PC-9 (cell line): ENCODE data around the gene COL13A1. TPM values are rescaled to one million over a fixed set of nuclear protein-coding genes. Genes with fewer than 3 reads are reported as not detected.

Experiments
- BruUV-seq: library from RNA; stranded (reverse); fragments of 400-500 nt; replicated peaks from 2 replicates; lab custom pipeline; 2021; lab: Mats Ljungman, UMichigan
- CTCF ChIA-PET: fragments of 300-600 bp; sonication (Branson Sonifier 250); formaldehyde crosslinking; loops from one replicate; lab custom pipeline; 2022; ENCODE audit warnings: antibody characterized with exemption; lab: Charles Lee
- POLR2A ChIA-PET: fragments of 300-600 bp; sonication (Branson Sonifier 250); formaldehyde crosslinking; loops from one replicate; lab custom pipeline; 2022; ENCODE audit warnings: antibody characterized with exemption; ENCODE audit not compliant: unreplicated experiment; lab: Charles Lee
- DNase-seq, 2 experiments: peaks; one replicate each; pipeline versions ENCODE4 v3.0.0 to v3.0.0-alpha.2; 2015 to 2022; ENCODE audit warnings: mixed read lengths in 1 of 2
- H2AFZ ChIP-seq: fragments of 200-600 bp; sonication (generic); 2 replicates; pipeline ENCODE4 v1.8.1; 2017; ENCODE audit warnings: antibody characterized with exemption
- H3F3A ChIP-seq: fragments of 200-600 bp; sonication (generic); 2 replicates; pipeline ENCODE4 v1.8.1; 2017; ENCODE audit warnings: antibody characterized with exemption, mild to moderate bottlenecking, low read depth; ENCODE audit not compliant: insufficient read depth
- H3K27ac ChIP-seq: fragments of 200-600 bp; sonication (generic); 2 replicates; pipeline ENCODE4 v1.6.1; 2016; ENCODE audit warnings: mixed run types
- H3K27me3 ChIP-seq: fragments of 200-600 bp; sonication (generic); 2 replicates; pipeline ENCODE4 v1.6.1; 2016; ENCODE audit warnings: low read depth, mixed run types; ENCODE audit not compliant: insufficient read depth
- H3K36me3 ChIP-seq: fragments of 200-600 bp; sonication (generic); 2 replicates; pipeline ENCODE4 v1.6.1; 2016; ENCODE audit warnings: low read depth, mixed run types
- H3K4me1 ChIP-seq: fragments of 200-600 bp; sonication (generic); replicated peaks from 2 replicates; pipeline ENCODE4 v1.6.1; 2016; ENCODE audit warnings: mixed run types; ENCODE audit not compliant: insufficient read depth
- H3K4me2 ChIP-seq: fragments of 200-600 bp; sonication (generic); 2 replicates; pipeline ENCODE4 v1.6.1; 2017; ENCODE audit warnings: mixed run types
- H3K4me3 ChIP-seq: fragments of 200-600 bp; sonication (generic); 2 replicates; pipeline ENCODE4 v1.6.1; 2016; ENCODE audit warnings: mixed run types
- H3K79me2 ChIP-seq: fragments of 200-600 bp; sonication (generic); 2 replicates; pipeline ENCODE4 v1.6.1; 2017; ENCODE audit warnings: low read depth, mixed run types
- H3K9me2 ChIP-seq: fragments of 200-600 bp; sonication (generic); 2 replicates; pipeline ENCODE4 v1.8.1; 2017; ENCODE audit warnings: mild to moderate bottlenecking; ENCODE audit not compliant: insufficient read depth
- H3K9me3 ChIP-seq: fragments of 200-600 bp; sonication (generic); 2 replicates; pipeline ENCODE4 v1.8.1; 2016; ENCODE audit warnings: low read depth; ENCODE audit not compliant: insufficient read depth
- H4K20me1 ChIP-seq: fragments of 200-600 bp; sonication (generic); 2 replicates; pipeline ENCODE4 v1.8.1; 2017; ENCODE audit not compliant: insufficient read depth
- CTCF ChIP-seq: fragments of 200-600 bp; sonication (generic); conservative IDR thresholded peaks from 2 replicates; pipeline ENCODE4 v1.6.1; 2017; ENCODE audit warnings: mixed run types, antibody characterized with exemption, mild to moderate bottlenecking, moderate library complexity
- EZH2 ChIP-seq: fragments of 200-600 bp; sonication (generic); IDR thresholded peaks from 2 replicates; pipeline ENCODE4 v1.8.0; 2017; ENCODE audit warnings: antibody characterized with exemption, low read depth
- intact Hi-C: fragments of 100-400 bp; cut with micrococcal nuclease; formaldehyde crosslinking; loops from one replicate; pipeline ENCODE4 v1.10.0; 2022; ENCODE audit not compliant: unreplicated experiment
- total RNA-seq: library from RNA; stranded (reverse); gene quantifications from 2 replicates; pipeline ENCODE4 v1.2.3, GENCODE V29; 2021

Gene COL13A1
- total RNA-seq, 1 experiment from 2014 or later: 1.6 TPM

- no peaks in the 10 kb centered on the region for H3K79me2 ChIP-seq
- H3F3A ChIP-seq: no peaks in the 10 kb centered on the region
- no peak overlapping the region for H2AFZ ChIP-seq
- no peaks in the 10 kb centered on the region for H3K9me3 ChIP-seq
- TF ChIP-seq CTCF (peak; percentile 57), EZH2 (no peak)
- H3K9me2 ChIP-seq: no peaks in the 10 kb centered on the region
- no peaks in the 10 kb centered on the region for H3K36me3 ChIP-seq
- H3K4me3 ChIP-seq: no peak overlapping the region
- ChIA-PET CTCF (interaction anchor here (0.6 to 1.1 kb wide), 6 partner anchors 53 to 173 kb away, joined by 3 to 15 read pairs (median 4); no protein-coding TSS in a partner anchor), POLR2A (interaction anchor here (0.8 kb wide), 1 partner anchor 19 kb away, joined by 12 read pairs; no protein-coding TSS in a partner anchor)
- H3K27me3 ChIP-seq: peaks cover 46% of the 10 kb centered on the region
- H3K27ac ChIP-seq: no peak overlapping the region
- intact Hi-C loops: loop anchor here (1.0 kb wide), 2 partner anchors 128 to 172 kb away; no protein-coding TSS in a partner anchor
- no peak overlapping the region for H3K4me2 ChIP-seq
- no peaks in the 10 kb centered on the region for H3K4me1 ChIP-seq
- DNase-seq: no peak
- no TSS peak for BruUV-seq
- H4K20me1 ChIP-seq: no peaks in the 10 kb centered on the region
These were observed 14.9 kb upstream of the COL13A1 start for GRCh38 chr10:69786791-69787190.

GRCh38 chr10:69787681-69788080 is 14.0 kb upstream of the COL13A1 start:
- no peaks in the 10 kb centered on the region for H3K4me1 ChIP-seq
- no TSS peak for BruUV-seq
- H3K36me3 ChIP-seq: no peaks in the 10 kb centered on the region
- no peaks in the 10 kb centered on the region for H3K79me2 ChIP-seq
- CTCF ChIA-PET: interaction anchor here (0.6 to 1.1 kb wide), 4 partner anchors 52 to 612 kb away, joined by 3 to 9 read pairs (median 3); no protein-coding TSS in a partner anchor
- H3K4me3 ChIP-seq: no peak overlapping the region
- H3K9me2 ChIP-seq: no peaks in the 10 kb centered on the region
- H3K27ac ChIP-seq: no peak overlapping the region
- no peaks in the 10 kb centered on the region for H3K9me3 ChIP-seq
- H3K4me2 ChIP-seq: no peak overlapping the region
- no peaks in the 10 kb centered on the region for H4K20me1 ChIP-seq
- no peak overlapping the region for H2AFZ ChIP-seq
- intact Hi-C loops: loop anchor here (1.0 kb wide), 2 partner anchors 127 to 171 kb away; no protein-coding TSS in a partner anchor
- POLR2A ChIA-PET: no interaction called here
- peaks cover 37% of the 10 kb centered on the region for H3K27me3 ChIP-seq
- DNase-seq: no peak
- H3F3A ChIP-seq: no peaks in the 10 kb centered on the region
- no peak for TF ChIP-seq CTCF
- no peak for TF ChIP-seq EZH2

- no peak overlapping the region for H3K4me3 ChIP-seq
- no TSS peak for BruUV-seq
- TF ChIP-seq EZH2 (no peak), CTCF (peak; percentile 94)
These were observed 12.5 kb upstream of the COL13A1 start for GRCh38 chr10:69789164-69789576.

More at GRCh38 chr10:69789164-69789576, 12.5 kb upstream of the COL13A1 start:
- Histone ChIP-seq H3K79me2 (no peaks in the 10 kb centered on the region), H3K27ac (no peak overlapping the region), H3K4me2 (no peak overlapping the region), H3K27me3 (peaks cover 22% of the 10 kb centered on the region; the same call in 1 of the 2 replicates), H3K36me3 (no peaks in the 10 kb centered on the region), H3K4me1 (no peaks in the 10 kb centered on the region), H3K9me3 (no peaks in the 10 kb centered on the region), H3F3A (no peaks in the 10 kb centered on the region), H2AFZ (no peak overlapping the region), H4K20me1 (no peaks in the 10 kb centered on the region), H3K9me2 (no peaks in the 10 kb centered on the region)
- ChIA-PET POLR2A (no interaction called here), CTCF (interaction anchor here (0.6 to 0.7 kb wide), 2 partner anchors 10 to 88 kb away, joined by 3 read pairs; no protein-coding TSS in a partner anchor)
- no peak for DNase-seq
- intact Hi-C loops: no loop called here
